ENCODE data around the gene HIVEP3.

Gene HIVEP3

GRCh38 chr1:41530411-41530810 lies 388.3 kb downstream of the HIVEP3 start:
- no peak for DNase-seq (ENCODE audit: low read depth)

- no peak for DNase-seq (ENCODE audit: low read depth)
Observed at GRCh38 chr1:41529621-41530395, 388.9 kb downstream of the HIVEP3 start.

- DNase-seq (ENCODE audit: low read depth), result no peak
Observed at GRCh38 chr1:41528726-41529605, 389.8 kb downstream of the HIVEP3 start.

- DNase-seq (ENCODE audit: low read depth), result no peak
Observed at GRCh38 chr1:41528106-41528505, 390.6 kb downstream of the HIVEP3 start.

GRCh38 chr1:41526956-41527561 lies 391.7 kb downstream of the HIVEP3 start:
- DNase-seq (ENCODE audit: low read depth), result no peak

- DNase-seq (ENCODE audit: low read depth), result no peak
Observed at GRCh38 chr1:41525891-41526587, 392.7 kb downstream of the HIVEP3 start.

- DNase-seq (ENCODE audit: low read depth), result no peak
Observed at GRCh38 chr1:41524676-41525675, 393.7 kb downstream of the HIVEP3 start.

GRCh38 chr1:41523949-41524675 lies 394.6 kb downstream of the HIVEP3 start:
- no peak for DNase-seq (ENCODE audit: low read depth)

- DNase-seq (ENCODE audit: low read depth), result no peak
Observed at GRCh38 chr1:41523071-41523470, 395.7 kb downstream of the HIVEP3 start.

- DNase-seq (ENCODE audit: low read depth), result no peak
Observed at GRCh38 chr1:41521766-41522165, 397.0 kb downstream of the HIVEP3 start.

GRCh38 chr1:41520951-41521752 lies 397.6 kb downstream of the HIVEP3 start:
- DNase-seq (ENCODE audit: low read depth), result no peak

- no peak for DNase-seq (ENCODE audit: low read depth)
Observed at GRCh38 chr1:41519667-41520066, 399.1 kb downstream of the HIVEP3 start.

- no peak for DNase-seq (ENCODE audit: low read depth)
Observed at GRCh38 chr1:41518471-41518870, 400.3 kb downstream of the HIVEP3 start.

GRCh38 chr1:41517062-41517438 lies 401.7 kb downstream of the HIVEP3 start:
- DNase-seq (ENCODE audit: low read depth), result no peak

- DNase-seq (ENCODE audit: low read depth), result no peak
Observed at GRCh38 chr1:41516168-41517061, 402.3 kb downstream of the HIVEP3 start.

GRCh38 chr1:41515778-41516167 lies 402.9 kb downstream of the HIVEP3 start:
- no peak for DNase-seq (ENCODE audit: low read depth)

- no peak for DNase-seq (ENCODE audit: low read depth)
Observed at GRCh38 chr1:41515131-41515678, 403.5 kb downstream of the HIVEP3 start.

GRCh38 chr1:41514381-41514780 lies 404.3 kb downstream of the HIVEP3 start:
- DNase-seq (ENCODE audit: low read depth), result no peak
